HG03139 (cell line): ENCODE results near the gene ENPEP.
"Not testable (repeated sequence)": the region's sequence is repeated elsewhere in the genome, so short reads cannot be mapped to it uniquely, and the experiment has no call there.

ENCODE experiments used
- ATAC-seq: cut with Tn5 transposase; IDR thresholded peaks from one replicate; pipeline ENCODE4 v1.9.1; 2021; ENCODE audit not compliant: unreplicated experiment

Gene ENPEP

GRCh38 chr4:110475881-110476818 lies at the start of gene ENPEP:
ENPEP (plus strand) TSS chr4:110476155; CDS start chr4:110476415, 260 bp downstream.
- no peak for ATAC-seq

- not testable (repeated sequence) for ATAC-seq
Measured at GRCh38 chr4:110431805-110432204, 44.1 kb upstream of the ENPEP start.

GRCh38 chr4:110437292-110437691 lies 38.7 kb upstream of the ENPEP start:
- ATAC-seq, result not testable (repeated sequence)

GRCh38 chr4:110439209-110439608 lies 36.7 kb upstream of the ENPEP start:
- not testable (repeated sequence) for ATAC-seq

GRCh38 chr4:110442309-110442708 lies 33.6 kb upstream of the ENPEP start:
- ATAC-seq, result no peak

- no peak for ATAC-seq
Measured at GRCh38 chr4:110442788-110443187, 33.2 kb upstream of the ENPEP start.

GRCh38 chr4:110449947-110450346 lies 26.0 kb upstream of the ENPEP start:
- ATAC-seq, result no peak

GRCh38 chr4:110452546-110452945 lies 23.4 kb upstream of the ENPEP start:
- no peak for ATAC-seq

- no peak for ATAC-seq
Measured at GRCh38 chr4:110454441-110454840, 21.5 kb upstream of the ENPEP start.

- no peak for ATAC-seq
Measured at GRCh38 chr4:110458494-110459266, 17.3 kb upstream of the ENPEP start.

GRCh38 chr4:110460074-110460746 lies 15.7 kb upstream of the ENPEP start:
- no peak for ATAC-seq

- no peak for ATAC-seq
Measured at GRCh38 chr4:110467400-110467799, 8.6 kb upstream of the ENPEP start.

- ATAC-seq, result no peak
Measured at GRCh38 chr4:110472583-110473329, 3.2 kb upstream of the ENPEP start.

GRCh38 chr4:110474481-110474880 lies 1.5 kb upstream of the ENPEP start:
- no peak for ATAC-seq

GRCh38 chr4:110475080-110475479 lies 875 bp upstream of the ENPEP start:
- ATAC-seq, result not testable (repeated sequence)

- no peak for ATAC-seq
Measured at GRCh38 chr4:110477836-110478235, 1.9 kb downstream of the ENPEP start.

GRCh38 chr4:110480031-110480549 lies 4.1 kb downstream of the ENPEP start:
- ATAC-seq, result no peak

GRCh38 chr4:110480746-110481271 lies 4.9 kb downstream of the ENPEP start:
- no peak for ATAC-seq

GRCh38 chr4:110483516-110483915 lies 7.6 kb downstream of the ENPEP start:
- no peak for ATAC-seq

GRCh38 chr4:110484029-110484428 lies 8.1 kb downstream of the ENPEP start:
- peak; percentile 99 for ATAC-seq
